RWPE2 (cell line): Measurements from ENCODE around the gene CCL4L2.
"Not testable (repeated sequence)": the region's sequence is repeated elsewhere in the genome, so short reads cannot be mapped to it uniquely, and the experiment has no call there.

Source experiments
- ATAC-seq: fragments of 200-7000 bp; cut with Tn5 transposase; 3 replicates; pipeline ENCODE4 v1.9.1; 2021; ENCODE audit warnings: low read depth
- DNase-seq: peaks from one replicate; pipeline ENCODE4 v3.0.0-alpha.2; 2020; ENCODE audit warnings: low spot score
- H3K27ac ChIP-seq: fragments of 450-650 bp; 2 replicates; pipeline ENCODE4 v1.5.1; 2017; ENCODE audit warnings: mild to moderate bottlenecking; ENCODE audit not compliant: poor library complexity, severe bottlenecking
- H3K27me3 ChIP-seq: fragments of 250-450 bp; sonication (Bioruptor Pico); 2 replicates; pipeline ENCODE4 v1.5.1; 2021; ENCODE audit warnings: mild to moderate bottlenecking, moderate library complexity; ENCODE audit not compliant: insufficient read depth, poor library complexity, severe bottlenecking
- H3K36me3 ChIP-seq: fragments of 250-450 bp; sonication (Bioruptor Pico); 2 replicates; pipeline ENCODE4 v1.5.1; 2020; ENCODE audit warnings: low read depth, mild to moderate bottlenecking, moderate library complexity
- H3K4me1 ChIP-seq: fragments of 250-450 bp; sonication (Bioruptor Pico); 2 replicates; pipeline ENCODE4 v1.5.1; 2021; ENCODE audit warnings: mild to moderate bottlenecking, moderate library complexity; ENCODE audit not compliant: insufficient read depth, poor library complexity, severe bottlenecking
- H3K4me3 ChIP-seq: fragments of 250-450 bp; sonication (Bioruptor Pico); 2 replicates; pipeline ENCODE4 v1.5.1; 2021; ENCODE audit warnings: mild to moderate bottlenecking, moderate library complexity; ENCODE audit not compliant: severe bottlenecking
- H3K9me3 ChIP-seq: fragments of 250-450 bp; sonication (Bioruptor Pico); 2 replicates; pipeline ENCODE4 v1.5.1; 2021; ENCODE audit warnings: mild to moderate bottlenecking, moderate library complexity; ENCODE audit not compliant: severe bottlenecking
- CTCF ChIP-seq: fragments of 450-650 bp; IDR thresholded peaks from one replicate; pipeline ENCODE4 v1.5.1; 2017; ENCODE audit warnings: mild to moderate bottlenecking, moderate library complexity; ENCODE audit not compliant: poor library complexity, severe bottlenecking

Gene CCL4L2

GRCh38 chr17:36212966-36213365, 2.1 kb downstream of the CCL4L2 start:
- no peak overlapping the region for H3K4me3 ChIP-seq
- H3K4me1 ChIP-seq, result no peaks in the 10 kb centered on the region
- no peaks in the 10 kb centered on the region for H3K9me3 ChIP-seq
- H3K36me3 ChIP-seq, result no peaks in the 10 kb centered on the region
- no peaks in the 10 kb centered on the region for H3K27me3 ChIP-seq
- ATAC-seq (no peak), DNase-seq (no peak)
- no peak overlapping the region for H3K27ac ChIP-seq
- no peak for TF ChIP-seq CTCF

- no peak overlapping the region for H3K4me3 ChIP-seq
- no peak overlapping the region for H3K27ac ChIP-seq
- no peak for TF ChIP-seq CTCF
- ATAC-seq (no peak), DNase-seq (no peak)
- no peaks in the 10 kb centered on the region for H3K27me3 ChIP-seq
- H3K4me1 ChIP-seq, result no peaks in the 10 kb centered on the region
- no peaks in the 10 kb centered on the region for H3K9me3 ChIP-seq
- H3K36me3 ChIP-seq, result no peaks in the 10 kb centered on the region
Measured at GRCh38 chr17:36213695-36214094, 2.8 kb downstream of the CCL4L2 start.

- H3K27ac ChIP-seq, result no peak overlapping the region
- no peak for ATAC-seq
- H3K4me3 ChIP-seq, result no peak overlapping the region
- no peak for DNase-seq
- no peaks in the 10 kb centered on the region for H3K4me1 ChIP-seq
- H3K36me3 ChIP-seq, result no peaks in the 10 kb centered on the region
- no peak for TF ChIP-seq CTCF
- H3K9me3 ChIP-seq, result no peaks in the 10 kb centered on the region
- no peaks in the 10 kb centered on the region for H3K27me3 ChIP-seq
Measured at GRCh38 chr17:36214918-36215317, 4.1 kb downstream of the CCL4L2 start.

- not testable (repeated sequence) for H3K9me3 ChIP-seq, H3K27me3 ChIP-seq, H3K4me3 ChIP-seq, H3K27ac ChIP-seq, ATAC-seq, H3K4me1 ChIP-seq, DNase-seq, H3K36me3 ChIP-seq
Measured at GRCh38 chr17:36215406-36216308, 4.8 kb downstream of the CCL4L2 start.

- H3K27ac ChIP-seq, ATAC-seq, H3K27me3 ChIP-seq, H3K4me3 ChIP-seq, DNase-seq, H3K9me3 ChIP-seq, H3K4me1 ChIP-seq, H3K36me3 ChIP-seq: not testable (repeated sequence)
Measured at GRCh38 chr17:36219556-36219955, 8.7 kb downstream of the CCL4L2 start.

GRCh38 chr17:36220737-36221580, 10.1 kb downstream of the CCL4L2 start:
- not testable (repeated sequence) for H3K4me3 ChIP-seq, H3K4me1 ChIP-seq, H3K9me3 ChIP-seq, H3K27ac ChIP-seq, DNase-seq, ATAC-seq, H3K27me3 ChIP-seq, H3K36me3 ChIP-seq

DNA sequence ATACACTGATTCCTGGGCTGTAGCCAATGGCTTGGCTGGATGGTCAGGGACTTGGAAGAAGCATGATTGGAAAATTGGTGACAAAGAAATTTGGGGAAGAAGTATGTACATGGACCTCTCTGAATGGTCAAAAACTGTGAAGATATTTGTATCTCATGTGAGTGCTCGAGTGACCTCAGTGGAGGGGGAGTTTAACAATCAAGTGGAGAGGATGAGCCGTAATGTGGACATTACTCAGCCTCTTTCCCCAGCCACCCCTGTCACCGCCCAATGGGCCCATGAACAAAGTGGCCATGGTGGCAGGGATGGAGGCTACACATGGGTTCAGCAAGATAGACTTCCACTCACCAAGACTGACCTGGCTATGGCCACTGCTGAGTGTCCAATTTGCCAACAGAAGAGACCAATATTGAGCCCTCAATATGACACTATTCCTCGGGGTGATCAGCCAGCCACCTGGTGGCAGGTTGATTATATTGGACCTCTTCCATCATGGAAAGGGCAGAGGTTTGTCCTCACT, 10.8 kb downstream of the CCL4L2 start:
- not testable (repeated sequence) for H3K27me3 ChIP-seq, H3K27ac ChIP-seq, H3K36me3 ChIP-seq, H3K4me3 ChIP-seq, DNase-seq, ATAC-seq, H3K4me1 ChIP-seq, H3K9me3 ChIP-seq

DNA sequence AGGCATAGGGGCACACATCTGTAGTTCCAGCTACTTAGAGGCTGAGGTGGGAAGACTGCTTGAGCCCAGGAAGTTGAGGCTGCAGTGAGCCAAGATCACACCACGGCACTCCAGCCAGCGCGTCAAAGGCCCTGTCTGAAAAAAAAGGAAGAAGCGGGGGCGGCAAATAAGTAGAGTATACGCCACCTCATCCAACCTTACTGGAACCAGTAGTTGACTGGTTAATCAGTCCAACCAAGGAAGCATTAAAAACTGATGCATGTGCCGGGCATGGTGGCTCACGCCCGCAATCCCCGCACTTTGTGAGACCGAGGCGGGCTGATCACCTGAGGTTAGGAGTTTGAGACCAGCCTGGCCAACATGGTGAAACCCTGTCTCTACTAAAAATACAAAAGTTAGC, 12.1 kb downstream of the CCL4L2 start:
- not testable (repeated sequence) for H3K9me3 ChIP-seq, ATAC-seq, H3K4me3 ChIP-seq, DNase-seq, H3K27me3 ChIP-seq, H3K36me3 ChIP-seq, H3K4me1 ChIP-seq, H3K27ac ChIP-seq
